GM13977 (cell line): ENCODE results near the gene TMEM223.
A peak's percentile ranks its signal among the peaks of the same experiment; 100 is the strongest.
"Not testable (repeated sequence)": the region's sequence is repeated elsewhere in the genome, so short reads cannot be mapped to it uniquely, and the experiment has no call there.

Source experiments
- DNase-seq: peaks from one replicate; pipeline ENCODE4 v3.0.0; 2012; ENCODE audit warnings: low spot score
- in situ Hi-C: fragments of 300-500 bp; cut with MboI; formaldehyde crosslinking; loops from one replicate; pipeline ENCODE4 v1.12.0; 2022; ENCODE audit warnings: low sequenced_read_pairs, low pct_unique_long_range_greater_than_20kb, mixed read lengths, inconsistent platforms; ENCODE audit not compliant: unreplicated experiment
- TF ChIP-seq, protein P1 (sequence below): IDR thresholded peaks from 2 replicates; pipeline ENCODE4 v1.5.1; 2012; ENCODE audit warnings: mild to moderate bottlenecking, control low read depth; ENCODE audit not compliant: insufficient read depth; ENCODE audit errors: extremely low read depth, missing control alignments

The TMEM223 gene

DNA sequence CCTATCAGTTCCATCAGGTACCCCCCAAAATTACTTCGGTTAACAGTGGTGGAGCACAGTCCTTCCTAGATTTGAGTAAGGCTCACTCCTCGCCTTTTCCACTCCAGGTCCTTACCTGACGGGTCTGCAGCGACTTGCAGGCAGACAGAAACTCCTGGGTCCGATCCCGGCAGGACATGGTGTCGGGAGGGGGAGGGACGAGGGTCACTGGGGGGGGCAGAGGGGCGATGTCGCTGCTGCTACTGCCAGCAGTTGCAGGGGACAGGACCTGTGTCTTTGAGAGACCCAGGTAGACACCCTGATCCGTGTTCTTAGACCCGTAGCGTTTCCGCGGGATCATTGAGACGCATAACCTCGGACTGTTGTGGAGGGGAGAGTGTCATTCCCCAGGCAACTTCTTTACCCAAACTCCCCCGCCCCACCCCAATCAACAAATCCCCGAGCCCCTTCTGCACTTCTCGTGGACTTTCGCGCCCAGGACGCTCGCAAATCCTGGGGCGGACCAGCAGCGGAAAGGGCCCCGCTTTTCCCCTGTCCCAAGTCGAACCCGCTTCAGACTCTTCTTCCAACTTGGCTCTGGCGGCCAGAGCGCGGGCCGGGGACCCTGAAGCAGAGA, 39.2 kb upstream of the TMEM223 start:
- TF ChIP-seq, protein P1, sequence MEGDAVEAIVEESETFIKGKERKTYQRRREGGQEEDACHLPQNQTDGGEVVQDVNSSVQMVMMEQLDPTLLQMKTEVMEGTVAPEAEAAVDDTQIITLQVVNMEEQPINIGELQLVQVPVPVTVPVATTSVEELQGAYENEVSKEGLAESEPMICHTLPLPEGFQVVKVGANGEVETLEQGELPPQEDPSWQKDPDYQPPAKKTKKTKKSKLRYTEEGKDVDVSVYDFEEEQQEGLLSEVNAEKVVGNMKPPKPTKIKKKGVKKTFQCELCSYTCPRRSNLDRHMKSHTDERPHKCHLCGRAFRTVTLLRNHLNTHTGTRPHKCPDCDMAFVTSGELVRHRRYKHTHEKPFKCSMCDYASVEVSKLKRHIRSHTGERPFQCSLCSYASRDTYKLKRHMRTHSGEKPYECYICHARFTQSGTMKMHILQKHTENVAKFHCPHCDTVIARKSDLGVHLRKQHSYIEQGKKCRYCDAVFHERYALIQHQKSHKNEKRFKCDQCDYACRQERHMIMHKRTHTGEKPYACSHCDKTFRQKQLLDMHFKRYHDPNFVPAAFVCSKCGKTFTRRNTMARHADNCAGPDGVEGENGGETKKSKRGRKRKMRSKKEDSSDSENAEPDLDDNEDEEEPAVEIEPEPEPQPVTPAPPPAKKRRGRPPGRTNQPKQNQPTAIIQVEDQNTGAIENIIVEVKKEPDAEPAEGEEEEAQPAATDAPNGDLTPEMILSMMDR = no peak
- DNase-seq = peak; percentile 36

DNA sequence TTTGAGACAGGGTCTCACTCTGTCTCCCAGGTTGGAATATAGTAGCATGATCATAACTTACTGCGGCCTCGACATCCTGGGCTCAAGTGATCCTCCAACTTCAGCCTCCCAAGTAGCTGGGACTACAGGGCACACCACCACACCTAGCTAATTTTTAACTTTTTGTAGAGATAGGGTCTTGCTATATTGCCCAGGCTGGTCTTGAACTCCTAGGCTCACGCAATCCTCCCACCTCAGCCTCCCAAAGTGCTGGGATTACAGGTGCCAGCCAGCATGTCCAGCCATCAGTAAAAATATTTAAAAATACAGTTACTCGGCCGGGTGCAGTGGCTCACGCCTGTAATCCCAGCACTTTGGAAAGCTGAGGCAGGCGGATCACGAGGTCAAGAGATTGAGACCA, 36.3 kb upstream of the TMEM223 start:
- DNase-seq, in situ Hi-C loops: not testable (repeated sequence)

More for the DNA sequence above, 39.2 kb upstream of the TMEM223 start:
- in situ Hi-C loops = no loop called here

DNA sequence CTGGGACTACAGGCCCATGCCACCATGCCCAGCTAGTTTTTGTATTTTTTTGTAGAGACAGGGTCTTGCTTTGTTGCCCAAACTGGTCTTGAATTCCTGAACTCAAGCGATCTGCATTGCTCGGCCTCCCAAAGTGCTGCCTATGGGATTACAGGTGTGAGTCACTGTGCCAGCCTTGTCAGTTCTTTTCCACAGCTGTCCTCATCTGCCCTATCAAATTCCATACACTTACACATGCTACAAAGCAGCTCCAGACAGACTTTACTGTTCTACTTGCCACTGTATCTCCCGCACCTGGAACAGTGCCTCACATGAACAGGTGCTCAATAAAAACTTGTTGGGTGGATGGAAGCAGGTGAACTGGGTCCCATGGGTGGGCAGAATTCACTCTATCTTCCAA, 31.9 kb upstream of the TMEM223 start:
- in situ Hi-C loops = no loop called here
- TF ChIP-seq, protein P1 = no peak
- DNase-seq = no peak

DNA sequence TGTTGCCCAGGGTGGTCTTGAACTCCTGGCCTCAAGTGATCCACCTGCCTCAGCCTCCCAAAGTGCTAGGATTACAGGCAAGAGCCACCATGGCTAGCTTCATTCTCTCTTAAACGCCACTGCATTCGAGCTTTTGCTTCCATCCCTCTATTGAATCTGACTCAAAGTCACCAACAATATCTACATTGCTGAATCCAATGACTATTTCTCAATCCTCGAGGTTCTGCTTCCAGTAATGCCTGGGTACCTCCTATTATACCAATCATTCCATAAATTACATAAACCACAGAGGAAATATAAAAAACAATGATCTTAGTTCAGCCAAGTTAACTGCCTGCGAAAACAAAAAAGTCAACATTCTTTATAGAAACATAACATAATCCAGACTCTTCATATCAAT, 25.3 kb upstream of the TMEM223 start:
- TF ChIP-seq, protein P1 = no peak
- in situ Hi-C loops = no loop called here
- DNase-seq = no peak

DNA sequence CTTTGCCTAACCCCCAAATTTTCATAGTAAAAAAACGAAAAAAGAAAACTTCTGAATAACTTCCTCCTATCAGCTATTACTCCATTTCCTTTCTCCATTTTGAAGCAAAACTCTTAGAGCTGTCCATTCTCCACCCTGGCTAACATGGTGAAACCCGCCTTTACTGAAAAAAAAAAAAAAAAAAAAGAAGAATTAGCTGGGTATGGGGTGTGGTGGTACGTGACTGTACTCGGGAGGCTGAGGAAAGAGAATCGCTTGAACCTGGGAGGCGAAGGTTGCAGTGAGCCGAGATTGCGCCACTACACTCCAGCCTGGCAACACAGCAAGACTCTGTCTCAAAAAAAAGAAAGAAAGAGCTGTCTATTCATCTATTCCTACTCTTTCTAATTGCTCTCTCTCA, 24.8 kb upstream of the TMEM223 start:
- DNase-seq = no peak
- TF ChIP-seq, protein P1 = no peak
- in situ Hi-C loops = no loop called here

DNA sequence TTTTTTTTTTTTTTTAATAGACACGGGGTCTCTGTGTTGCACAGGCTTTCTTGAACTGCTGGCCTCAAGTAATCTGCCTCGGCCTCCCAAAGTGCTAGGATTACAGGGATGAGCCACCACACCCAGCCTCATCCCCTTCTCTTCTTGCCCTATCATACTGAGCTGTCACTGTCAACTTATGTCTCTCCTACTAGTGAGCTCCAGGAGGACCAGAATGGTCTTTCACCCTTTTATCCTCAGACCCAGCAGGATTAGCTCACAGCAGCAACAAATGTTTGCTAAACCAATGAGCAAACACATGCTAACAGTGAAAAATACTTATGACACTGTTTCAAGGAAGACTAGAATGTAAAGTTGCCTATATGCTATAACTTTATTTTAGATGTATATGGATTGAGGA, 19.9 kb upstream of the TMEM223 start:
- TF ChIP-seq, protein P1 = no peak
- DNase-seq = no peak
- in situ Hi-C loops = no loop called here

DNA sequence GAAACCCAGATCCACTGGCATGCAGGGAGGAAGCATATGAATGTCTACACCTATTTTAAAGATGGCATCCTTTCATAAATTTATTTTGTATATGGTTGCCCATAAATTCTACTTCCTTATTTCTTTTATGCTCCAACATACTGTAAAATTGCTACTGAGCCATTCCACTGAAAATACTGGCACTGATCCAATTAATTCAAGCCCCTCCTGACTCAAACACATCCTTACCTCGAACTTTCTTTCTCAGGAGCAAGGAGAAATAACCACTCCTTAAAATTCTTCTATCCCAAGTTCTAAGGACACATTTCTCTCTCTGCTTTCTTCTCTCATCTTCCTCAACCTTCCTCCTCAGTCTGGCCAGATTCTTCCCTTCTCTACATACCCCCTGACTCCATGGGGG, 18.9 kb upstream of the TMEM223 start:
- in situ Hi-C loops = no loop called here
- no peak for DNase-seq
- TF ChIP-seq, protein P1 = no peak
